Amniotic stem cell (primary cell): ENCODE data around the gene MS4A14.
"Not testable (repeated sequence)": the region's sequence is repeated elsewhere in the genome, so short reads cannot be mapped to it uniquely, and the experiment has no call there.

Experiments used
- DNase-seq: peaks from one replicate; lab custom pipeline; 2025; lab: John Stamatoyannopoulos, UW

The MS4A14 gene

GRCh38 chr11:60390419-60390818, 5.8 kb upstream of the MS4A14 start:
- DNase-seq, result no peak

- no peak for DNase-seq
These were observed 3.9 kb upstream of the MS4A14 start for GRCh38 chr11:60392361-60392760.

GRCh38 chr11:60393016-60393415, 3.2 kb upstream of the MS4A14 start:
- DNase-seq, result no peak

GRCh38 chr11:60394666-60395380, 1.4 kb upstream of the MS4A14 start:
- no peak for DNase-seq

GRCh38 chr11:60396799-60397198, 540 bp downstream of the MS4A14 start:
- DNase-seq, result no peak

GRCh38 chr11:60420015-60420414, 23.8 kb downstream of the MS4A14 start:
- DNase-seq, result no peak

GRCh38 chr11:60422609-60423008, 26.4 kb downstream of the MS4A14 start:
- DNase-seq, result no peak

- DNase-seq, result no peak
These were observed 32.3 kb downstream of the MS4A14 start for GRCh38 chr11:60428517-60428916.

GRCh38 chr11:60429272-60429671, 33.0 kb downstream of the MS4A14 start, which contains the start of gene MS4A5:
Gene MS4A5, plus strand, starts transcription at chr11:60429572. Its CDS starts 103 bp downstream, at chr11:60429675.
- DNase-seq, result no peak

- no peak for DNase-seq
These were observed 35.0 kb downstream of the MS4A14 start for GRCh38 chr11:60431251-60431650.

GRCh38 chr11:60433401-60433800, 37.1 kb downstream of the MS4A14 start:
- DNase-seq, result no peak

GRCh38 chr11:60447070-60447469, 50.8 kb downstream of the MS4A14 start:
- DNase-seq, result no peak

- DNase-seq, result no peak
These were observed 51.6 kb downstream of the MS4A14 start for GRCh38 chr11:60447846-60448245.

- DNase-seq, result not testable (repeated sequence)
These were observed 54.9 kb downstream of the MS4A14 start for GRCh38 chr11:60451185-60451584.

GRCh38 chr11:60454212-60454611, 58.0 kb downstream of the MS4A14 start:
- no peak for DNase-seq

GRCh38 chr11:60455531-60456042, 59.3 kb downstream of the MS4A14 start, which contains the start of gene MS4A1:
Gene MS4A1, plus strand, starts transcription at chr11:60455847. Its CDS starts 6,528 bp downstream, at chr11:60462375.
- no peak for DNase-seq

- no peak for DNase-seq
These were observed 61.3 kb downstream of the MS4A14 start for GRCh38 chr11:60457576-60457975.

- no peak for DNase-seq
These were observed 63.1 kb downstream of the MS4A14 start for GRCh38 chr11:60459345-60459744.
